Hepatocyte (in vitro differentiated cells): ENCODE data around the gene BCL2L1. TPM values are rescaled to one million over a fixed set of nuclear protein-coding genes. Genes with fewer than 3 reads are reported as not detected.

Experiments used
- DNase-seq: peaks from one replicate; pipeline ENCODE4 v3.0.0-alpha.2; 2016; ENCODE audit warnings: low spot score
- H2AFZ ChIP-seq: fragments of 200-600 bp; sonication (generic); 2 replicates; pipeline ENCODE4 v1.6.0; 2016; ENCODE audit warnings: antibody characterized with exemption, mild to moderate bottlenecking
- H3K27ac ChIP-seq: fragments of 200-600 bp; sonication (generic); 2 replicates; pipeline ENCODE4 v1.5.1; 2016; ENCODE audit warnings: mild to moderate bottlenecking
- H3K27me3 ChIP-seq: fragments of 200-600 bp; sonication (generic); 2 replicates; pipeline ENCODE4 v1.6.1; 2016
- H3K36me3 ChIP-seq: fragments of 200-600 bp; sonication (generic); replicated peaks from 2 replicates; pipeline ENCODE4 v1.5.1; 2016; ENCODE audit warnings: low read depth; ENCODE audit not compliant: insufficient read depth
- H3K4me1 ChIP-seq: fragments of 200-600 bp; sonication (generic); 2 replicates; pipeline ENCODE4 v1.5.1; 2016; ENCODE audit warnings: mild to moderate bottlenecking, moderate library complexity; ENCODE audit not compliant: insufficient read depth
- H3K4me2 ChIP-seq: fragments of 200-600 bp; sonication (generic); 2 replicates; pipeline ENCODE4 v1.6.0; 2016
- H3K4me3 ChIP-seq: fragments of 200-600 bp; sonication (generic); 2 replicates; pipeline ENCODE4 v1.5.1; 2016; ENCODE audit warnings: mild to moderate bottlenecking
- H3K79me2 ChIP-seq: fragments of 200-600 bp; sonication (generic); 2 replicates; pipeline ENCODE4 v1.6.0; 2017; ENCODE audit warnings: mild to moderate bottlenecking
- H3K9me2 ChIP-seq: fragments of 200-600 bp; sonication (generic); replicated peaks from 2 replicates; pipeline ENCODE4 v1.6.0; 2017; ENCODE audit warnings: mild to moderate bottlenecking; ENCODE audit not compliant: insufficient read depth
- H3K9me3 ChIP-seq: fragments of 200-600 bp; sonication (generic); 2 replicates; pipeline ENCODE4 v1.5.1; 2016; ENCODE audit warnings: low read depth, mild to moderate bottlenecking
- H4K20me1 ChIP-seq: fragments of 200-600 bp; sonication (generic); 2 replicates; pipeline ENCODE4 v1.6.0; 2016; ENCODE audit warnings: mild to moderate bottlenecking; ENCODE audit not compliant: insufficient read depth, poor library complexity, severe bottlenecking
- EZH2 ChIP-seq: fragments of 200-600 bp; sonication (generic); IDR thresholded peaks from 2 replicates; pipeline ENCODE4 v1.6.1; 2016; ENCODE audit warnings: antibody characterized with exemption, mild to moderate bottlenecking, borderline replicate concordance
- EZH2phosphoT487 ChIP-seq: fragments of 200-600 bp; sonication (generic); IDR thresholded peaks from one replicate; pipeline ENCODE4 v1.6.1; 2018; ENCODE audit warnings: antibody characterized with exemption, mild to moderate bottlenecking, low read depth, moderate library complexity; ENCODE audit not compliant: unreplicated experiment, severe bottlenecking
- WGBS: methylation state at CpG from one replicate; pipeline ENCODE4 v1.1.6; 2016; ENCODE audit warnings: low lambda C conversion rate; ENCODE audit errors: missing lambda C conversion rate; 5-methylcytosine and 5-hydroxymethylcytosine counted together
- polyA plus RNA-seq: library from polyadenylated mRNA; unstranded; fragments of >200 nt; fragmentation: Nextera tagmentation; extraction: Ambion mirVana; gene quantifications from 2 replicates; pipeline ENCODE4 v1.2.1, GENCODE V29; 2016
- total RNA-seq: library from RNA; depleted of rRNA; stranded (reverse); fragments of >200 nt; gene quantifications from 2 replicates; pipeline ENCODE4 v1.2.3, GENCODE V29; 2014
- TF ChIP-seq, protein P1 (sequence below): fragments of 200-600 bp; sonication (generic); IDR thresholded peaks from 2 replicates; pipeline ENCODE4 v1.5.1; 2016; ENCODE audit warnings: antibody characterized with exemption, mild to moderate bottlenecking; ENCODE audit not compliant: poor library complexity

Gene BCL2L1
- total and polyA plus RNA-seq, 2 experiments from 2014 or later: 104 to 139 TPM

DNA sequence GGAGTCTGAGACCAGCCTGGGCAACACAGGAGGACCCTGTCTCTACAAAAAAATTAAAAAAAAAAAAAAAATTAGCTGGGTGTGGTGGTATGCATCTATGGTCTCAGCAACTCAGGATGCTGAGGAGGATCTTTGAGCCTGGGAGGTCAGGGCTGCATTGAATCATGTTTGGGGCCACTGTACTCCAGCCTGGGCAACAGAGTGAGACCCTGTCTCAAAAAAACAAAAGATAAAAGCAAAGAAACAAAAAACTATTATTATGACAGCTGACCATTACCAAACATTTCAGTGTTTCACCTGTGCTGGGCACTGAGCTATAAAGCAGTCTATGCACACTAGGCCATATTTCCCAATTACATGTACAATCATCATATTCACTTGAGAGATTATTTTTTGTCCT, 49.2 kb downstream of the BCL2L1 start:
- no peaks in the 10 kb centered on the region for H3K36me3 ChIP-seq
- no peak overlapping the region for H3K4me2 ChIP-seq
- no peak overlapping the region for H3K27ac ChIP-seq
- TF ChIP-seq EZH2 (no peak), EZH2phosphoT487 (no peak)
- TF ChIP-seq, protein P1, sequence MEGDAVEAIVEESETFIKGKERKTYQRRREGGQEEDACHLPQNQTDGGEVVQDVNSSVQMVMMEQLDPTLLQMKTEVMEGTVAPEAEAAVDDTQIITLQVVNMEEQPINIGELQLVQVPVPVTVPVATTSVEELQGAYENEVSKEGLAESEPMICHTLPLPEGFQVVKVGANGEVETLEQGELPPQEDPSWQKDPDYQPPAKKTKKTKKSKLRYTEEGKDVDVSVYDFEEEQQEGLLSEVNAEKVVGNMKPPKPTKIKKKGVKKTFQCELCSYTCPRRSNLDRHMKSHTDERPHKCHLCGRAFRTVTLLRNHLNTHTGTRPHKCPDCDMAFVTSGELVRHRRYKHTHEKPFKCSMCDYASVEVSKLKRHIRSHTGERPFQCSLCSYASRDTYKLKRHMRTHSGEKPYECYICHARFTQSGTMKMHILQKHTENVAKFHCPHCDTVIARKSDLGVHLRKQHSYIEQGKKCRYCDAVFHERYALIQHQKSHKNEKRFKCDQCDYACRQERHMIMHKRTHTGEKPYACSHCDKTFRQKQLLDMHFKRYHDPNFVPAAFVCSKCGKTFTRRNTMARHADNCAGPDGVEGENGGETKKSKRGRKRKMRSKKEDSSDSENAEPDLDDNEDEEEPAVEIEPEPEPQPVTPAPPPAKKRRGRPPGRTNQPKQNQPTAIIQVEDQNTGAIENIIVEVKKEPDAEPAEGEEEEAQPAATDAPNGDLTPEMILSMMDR: no peak
- DNase-seq: no peak
- peaks cover 100% of the 10 kb centered on the region for H3K79me2 ChIP-seq
- peaks cover 49% of the 10 kb centered on the region for H3K4me1 ChIP-seq
- H3K9me2 ChIP-seq: no peaks in the 10 kb centered on the region
- H3K9me3 ChIP-seq: no peaks in the 10 kb centered on the region
- H3K4me3 ChIP-seq: no peak overlapping the region
- H3K27me3 ChIP-seq: no peaks in the 10 kb centered on the region
- H2AFZ ChIP-seq: no peak overlapping the region
- peaks cover 59% of the 10 kb centered on the region for H4K20me1 ChIP-seq

DNA sequence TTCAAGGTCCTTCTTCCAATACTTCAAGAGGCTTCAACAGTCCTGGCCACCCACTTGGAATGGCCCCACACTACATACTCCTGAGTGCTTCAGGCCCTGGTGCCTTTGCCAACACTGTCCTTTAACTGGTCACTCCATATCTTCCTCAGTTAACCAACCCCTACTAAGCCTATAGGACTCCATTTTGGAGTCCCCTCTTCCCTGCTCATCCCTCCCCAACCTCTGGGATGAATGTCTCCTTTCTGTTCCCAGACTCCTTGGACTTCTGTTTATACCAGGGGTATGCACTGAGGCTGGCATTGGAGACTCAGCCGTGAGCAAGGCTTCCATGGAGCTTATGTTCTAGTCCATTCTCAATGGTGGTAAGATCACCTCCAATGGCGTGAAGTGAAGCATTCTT, 51.3 kb downstream of the BCL2L1 start:
- Histone ChIP-seq H3K9me3 (no peaks in the 10 kb centered on the region), H3K27ac (peak overlapping the region; percentile 67), H3K79me2 (peaks cover 100% of the 10 kb centered on the region), H3K36me3 (no peaks in the 10 kb centered on the region), H3K4me1 (peaks cover 31% of the 10 kb centered on the region), H4K20me1 (peaks cover 53% of the 10 kb centered on the region), H3K9me2 (no peaks in the 10 kb centered on the region), H2AFZ (no peak overlapping the region), H3K27me3 (no peaks in the 10 kb centered on the region), H3K4me3 (no peak overlapping the region), H3K4me2 (no peak overlapping the region)
- no peak for DNase-seq
- WGBS: 95% methylated on average over 2 of the region's 2 CpGs
- TF ChIP-seq EZH2phosphoT487: no peak
- no peak for TF ChIP-seq EZH2
- TF ChIP-seq, protein P1: no peak

DNA sequence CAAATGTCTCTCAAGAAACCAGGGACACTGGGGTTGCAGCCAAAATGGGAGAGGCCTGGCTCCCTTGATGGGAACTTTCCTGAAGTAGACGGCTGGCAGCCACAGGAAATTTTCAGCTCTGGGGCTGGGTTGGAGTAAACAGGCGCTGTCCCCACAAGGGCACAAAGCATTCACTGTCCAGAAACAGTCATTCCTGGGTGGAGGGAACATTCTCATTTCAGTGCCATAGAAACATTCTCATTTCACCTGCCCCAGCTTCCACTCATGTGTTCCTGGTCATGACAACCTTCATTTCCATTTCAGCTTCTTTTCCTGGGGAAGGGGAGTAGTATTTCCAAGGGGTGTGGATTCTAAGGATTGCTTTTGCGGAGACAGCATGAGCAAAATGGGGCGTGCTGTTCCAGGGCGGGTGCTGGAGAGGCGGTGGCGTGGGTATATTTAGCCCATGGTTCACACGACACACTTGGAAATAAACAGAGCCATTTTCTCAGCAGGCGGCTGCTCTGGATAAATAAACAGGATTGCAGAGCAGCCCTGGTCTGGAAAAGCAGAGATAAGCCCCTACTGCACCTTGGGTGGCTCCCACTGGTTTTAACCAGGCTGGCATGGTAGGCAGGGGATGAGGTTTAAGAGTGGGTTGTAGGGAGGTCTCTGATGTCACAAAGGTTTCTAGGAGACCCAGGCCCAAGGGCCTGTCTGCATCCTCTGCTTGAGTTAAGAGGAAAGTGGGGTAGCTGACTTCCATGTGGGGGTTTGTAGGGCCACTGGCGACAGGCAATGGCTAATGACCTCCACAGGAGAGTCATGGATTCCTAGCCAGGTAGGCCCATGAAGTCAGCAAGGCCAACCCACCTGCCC, 52.1 kb downstream of the BCL2L1 start:
- WGBS: 70% methylated on average over 10 of the region's 10 CpGs
- no peak for DNase-seq
- peaks cover 98% of the 10 kb centered on the region for H3K79me2 ChIP-seq
- no peaks in the 10 kb centered on the region for H3K36me3 ChIP-seq
- no peaks in the 10 kb centered on the region for H3K9me3 ChIP-seq
- H3K4me3 ChIP-seq: no peak overlapping the region
- H3K4me2 ChIP-seq: no peak overlapping the region
- peaks cover 55% of the 10 kb centered on the region for H4K20me1 ChIP-seq
- H3K9me2 ChIP-seq: no peaks in the 10 kb centered on the region
- TF ChIP-seq EZH2phosphoT487 (no peak), EZH2 (no peak)
- TF ChIP-seq, protein P1: no peak
- H2AFZ ChIP-seq: no peak overlapping the region
- peaks cover 24% of the 10 kb centered on the region for H3K4me1 ChIP-seq
- H3K27ac ChIP-seq: peak overlapping the region; percentile 67
- H3K27me3 ChIP-seq: no peaks in the 10 kb centered on the region
